K562 (cell line): Measurements from ENCODE around the gene ZNRF1. TPM values are rescaled to one million over a fixed set of nuclear protein-coding genes. Genes with fewer than 3 reads are reported as not detected.

Experiments used
- BRD9 ChIP-seq: fragments of 450-650 bp; IDR thresholded peaks from 2 replicates; pipeline ENCODE4 v1.6.1; 2018; ENCODE audit warnings: low read depth; ENCODE audit not compliant: partially characterized antibody
- CBX5 ChIP-seq: IDR thresholded peaks from 2 replicates; pipeline ENCODE4 v1.6.1; 2014; ENCODE audit warnings: low read depth, borderline replicate concordance
- CHD4 ChIP-seq: fragments of 200-600 bp; sonication (generic); IDR thresholded peaks from 3 replicates; pipeline ENCODE4 v1.6.1; 2012; ENCODE audit warnings: low read depth, mild to moderate bottlenecking, mixed read lengths, low read length, inconsistent platforms; ENCODE audit not compliant: insufficient read depth, insufficient replicate concordance, poor library complexity, severe bottlenecking
- CREBBP ChIP-seq: IDR thresholded peaks from one replicate; pipeline ENCODE4 v1.6.1; 2012; ENCODE audit warnings: low read depth, mild to moderate bottlenecking, control low read depth, inconsistent platforms, low read length
- CXXC5 ChIP-seq: fragments of 250-450 bp; sonication (Bioruptor Pico); IDR thresholded peaks from 2 replicates; pipeline ENCODE4 v1.8.0; 2022; ENCODE audit warnings: inconsistent platforms, mild to moderate bottlenecking, moderate library complexity
- ESRRB ChIP-seq: fragments of 250-450 bp; sonication (Bioruptor Pico); IDR thresholded peaks from 2 replicates; pipeline ENCODE4 v1.5.0; 2020; ENCODE audit warnings: mild to moderate bottlenecking, moderate library complexity, borderline replicate concordance
- EWSR1 ChIP-seq: fragments of 450-650 bp; IDR thresholded peaks from 2 replicates; pipeline ENCODE4 v1.6.1; 2018; ENCODE audit warnings: borderline replicate concordance, mild to moderate bottlenecking, low read depth, moderate library complexity; ENCODE audit not compliant: partially characterized antibody
- HNRNPLL ChIP-seq: fragments of 200-400 bp; formaldehyde crosslinking; IDR thresholded peaks from 2 replicates; pipeline ENCODE4 v1.6.1; 2017; ENCODE audit warnings: low read length, low read depth, mild to moderate bottlenecking; ENCODE audit not compliant: poor library complexity, severe bottlenecking
- KDM5B ChIP-seq: fragments of 200-600 bp; sonication (generic); IDR thresholded peaks from 2 replicates; pipeline ENCODE4 v1.6.1; 2012; ENCODE audit warnings: low read depth, mild to moderate bottlenecking, moderate library complexity, low read length, control low read depth, inconsistent platforms; ENCODE audit not compliant: insufficient replicate concordance
- MAFF ChIP-seq: IDR thresholded peaks from 2 replicates; pipeline ENCODE4 v1.6.1; 2012; ENCODE audit warnings: low read length, improper control_type of control experiment
- RCOR1 ChIP-seq, 2 experiments: IDR thresholded peaks; 2 replicates each; pipeline ENCODE4 v1.6.1; 2012; ENCODE audit warnings: low read depth in 2 of 2, low read length in 2 of 2, borderline replicate concordance in 1 of 2, improper control_type of control experiment in 1 of 2
- TAF1 ChIP-seq: IDR thresholded peaks from 2 replicates; pipeline ENCODE4 v1.6.1; 2011; ENCODE audit warnings: mild to moderate bottlenecking, low read length, moderate library complexity; ENCODE audit not compliant: insufficient read depth, control insufficient read depth, severe bottlenecking; ENCODE audit errors: extremely low read depth
- UBTF ChIP-seq, 2 experiments: IDR thresholded peaks; 2 replicates each; pipeline ENCODE4 v1.6.1; 2012; ENCODE audit warnings: improper control_type of control experiment in 2 of 2, low read depth in 2 of 2, low read length in 2 of 2, borderline replicate concordance in 1 of 2
- ZEB2 ChIP-seq: fragments of 450-650 bp; IDR thresholded peaks from 2 replicates; pipeline ENCODE4 v1.6.1; 2016
- ZNF217 ChIP-seq: sonication (generic); formaldehyde crosslinking; IDR thresholded peaks from 2 replicates; pipeline ENCODE4 v1.8.0; 2022; ENCODE audit warnings: mild to moderate bottlenecking, missing genetic modification reagents
- ZNF24 ChIP-seq: fragments of 450-650 bp; IDR thresholded peaks from 2 replicates; pipeline ENCODE4 v1.6.1; 2016
- ZNF253 ChIP-seq: fragments of 250-450 bp; sonication (Bioruptor Pico); conservative IDR thresholded peaks from 2 replicates; pipeline ENCODE4 v1.6.1; 2021; ENCODE audit warnings: mild to moderate bottlenecking
- ZNF408 ChIP-seq: fragments of 250-450 bp; sonication (Bioruptor Pico); IDR thresholded peaks from 2 replicates; pipeline ENCODE4 v1.4.0; 2020; ENCODE audit warnings: low read depth, mild to moderate bottlenecking, moderate library complexity
- polyA plus RNA-seq, 8 experiments: library from polyadenylated mRNA; depleted of rRNA in 4 of 8; stranded (reverse) in 5 of 8; unstranded in 3 of 8; fragments of >200 nt; fragmentation: Nextera tagmentation in 2 of 8; fragmentation: Illumina TruSeq in 1 of 8; extraction: Ambion mirVana in 2 of 8; extraction: Trizol in 1 of 8; gene quantifications; 2 replicates each; pipeline versions ENCODE4 v1.2.1 to v1.2.3, GENCODE V29; 2011 to 2014; ENCODE audit warnings: inconsistent platforms in 1 of 8, missing spikeins in 1 of 8
- total RNA-seq, 7 experiments: library from RNA; depleted of rRNA in 6 of 7; stranded (reverse); fragments of >200 nt in 6 of 7; fragmentation: Illumina TruSeq in 2 of 7; extraction: Trizol in 2 of 7; gene quantifications; 2 replicates each; pipeline versions ENCODE4 v1.2.1 to v1.2.3, GENCODE V29; 2011 to 2021; ENCODE audit warnings: low replicate concordance in 1 of 7
- TF ChIP-seq, protein P1 (sequence below), 3 experiments: IDR thresholded peaks in 2 of 3; conservative IDR thresholded peaks in 1 of 3; 2 replicates each; pipeline ENCODE4 v1.5.1; 2011 to 2012; ENCODE audit warnings: low read length in 3 of 3, mild to moderate bottlenecking in 3 of 3, control low read depth in 2 of 3, improper control_type of control experiment in 1 of 3, inconsistent platforms in 1 of 3, low read depth in 1 of 3, mixed read lengths in 1 of 3, moderate library complexity in 1 of 3; ENCODE audit not compliant: insufficient read depth in 2 of 3
- TF ChIP-seq, protein P2 (sequence below): fragments of 450-650 bp; formaldehyde crosslinking; IDR thresholded peaks from 2 replicates; pipeline ENCODE4 v1.4.0; 2020; ENCODE audit warnings: mild to moderate bottlenecking, moderate library complexity

Gene ZNRF1
- total and polyA plus RNA-seq, 9 of the 15 experiments (the other 6 are each of a cell fraction or from before 2014, with no cell fraction given): 9.5 to 37.7 (median 20.0) TPM

- TF ChIP-seq KDM5B: peak; percentile 57
- peak; percentile 13 for TF ChIP-seq CHD4
- TF ChIP-seq, protein P1, sequence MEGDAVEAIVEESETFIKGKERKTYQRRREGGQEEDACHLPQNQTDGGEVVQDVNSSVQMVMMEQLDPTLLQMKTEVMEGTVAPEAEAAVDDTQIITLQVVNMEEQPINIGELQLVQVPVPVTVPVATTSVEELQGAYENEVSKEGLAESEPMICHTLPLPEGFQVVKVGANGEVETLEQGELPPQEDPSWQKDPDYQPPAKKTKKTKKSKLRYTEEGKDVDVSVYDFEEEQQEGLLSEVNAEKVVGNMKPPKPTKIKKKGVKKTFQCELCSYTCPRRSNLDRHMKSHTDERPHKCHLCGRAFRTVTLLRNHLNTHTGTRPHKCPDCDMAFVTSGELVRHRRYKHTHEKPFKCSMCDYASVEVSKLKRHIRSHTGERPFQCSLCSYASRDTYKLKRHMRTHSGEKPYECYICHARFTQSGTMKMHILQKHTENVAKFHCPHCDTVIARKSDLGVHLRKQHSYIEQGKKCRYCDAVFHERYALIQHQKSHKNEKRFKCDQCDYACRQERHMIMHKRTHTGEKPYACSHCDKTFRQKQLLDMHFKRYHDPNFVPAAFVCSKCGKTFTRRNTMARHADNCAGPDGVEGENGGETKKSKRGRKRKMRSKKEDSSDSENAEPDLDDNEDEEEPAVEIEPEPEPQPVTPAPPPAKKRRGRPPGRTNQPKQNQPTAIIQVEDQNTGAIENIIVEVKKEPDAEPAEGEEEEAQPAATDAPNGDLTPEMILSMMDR (IDR thresholded peaks at IDR 0.05 in 2 of 3, conservative IDR thresholded peaks at IDR 0.05 in 1 of 3; ENCODE audit: insufficient read depth in 2 of 3, low read depth in 1 of 3, low read length in 3 of 3): peak; percentile 55 to 63 (median 60)
- TF ChIP-seq ESRRB (CRISPR knock-in tag): no peak
- no peak for TF ChIP-seq ZNF253 (CRISPR knock-in tag)
- no peak for TF ChIP-seq ZNF24
- TF ChIP-seq CREBBP: no peak
- TF ChIP-seq MAFF: no peak
- 0 out of 2 replicates have a peak, but pooled peaks have one; percentile 67 for TF ChIP-seq ZEB2
- no peak for TF ChIP-seq TAF1
- peak; percentile 53 for TF ChIP-seq CXXC5 (CRISPR knock-in tag)
- peak in 1 of 2 experiments; percentile 12; a peak in 1 of 4 replicates for TF ChIP-seq RCOR1 (IDR thresholded peaks at IDR 0.05; ENCODE audit: borderline replicate concordance in 1 of 2, low read depth in 2 of 2, low read length in 2 of 2)
- TF ChIP-seq BRD9: peak; percentile 31
- TF ChIP-seq HNRNPLL: peak; percentile 26
- 0 out of 2 replicates have a peak, but pooled peaks have one; percentile 20 for TF ChIP-seq CBX5
- TF ChIP-seq, protein P2, sequence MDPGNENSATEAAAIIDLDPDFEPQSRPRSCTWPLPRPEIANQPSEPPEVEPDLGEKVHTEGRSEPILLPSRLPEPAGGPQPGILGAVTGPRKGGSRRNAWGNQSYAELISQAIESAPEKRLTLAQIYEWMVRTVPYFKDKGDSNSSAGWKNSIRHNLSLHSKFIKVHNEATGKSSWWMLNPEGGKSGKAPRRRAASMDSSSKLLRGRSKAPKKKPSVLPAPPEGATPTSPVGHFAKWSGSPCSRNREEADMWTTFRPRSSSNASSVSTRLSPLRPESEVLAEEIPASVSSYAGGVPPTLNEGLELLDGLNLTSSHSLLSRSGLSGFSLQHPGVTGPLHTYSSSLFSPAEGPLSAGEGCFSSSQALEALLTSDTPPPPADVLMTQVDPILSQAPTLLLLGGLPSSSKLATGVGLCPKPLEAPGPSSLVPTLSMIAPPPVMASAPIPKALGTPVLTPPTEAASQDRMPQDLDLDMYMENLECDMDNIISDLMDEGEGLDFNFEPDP (CRISPR knock-in tag): no peak
- TF ChIP-seq ZNF217 (CRISPR knock-in tag): no peak
- no peak for TF ChIP-seq EWSR1
- TF ChIP-seq ZNF408 (CRISPR knock-in tag): no peak
- peak in 1 of 2 experiments; percentile 60; a peak in 1 of 4 replicates for TF ChIP-seq UBTF (IDR thresholded peaks at IDR 0.05; ENCODE audit: borderline replicate concordance in 1 of 2, low read depth in 2 of 2, low read length in 2 of 2)
Observed at GRCh38 chr16:75062135-75062975, 63.5 kb downstream of the ZNRF1 start (continued).
